C4-2B (cell line): ENCODE results near the gene EFCAB6.

ENCODE experiments used
- H3K27ac ChIP-seq: fragments of 450-650 bp; 2 replicates; pipeline ENCODE4 v1.5.1; 2017
- CTCF ChIP-seq: fragments of 450-650 bp; conservative IDR thresholded peaks from 2 replicates; pipeline ENCODE4 v1.5.1; 2017; ENCODE audit warnings: mild to moderate bottlenecking
- ZFX ChIP-seq: fragments of 450-650 bp; IDR thresholded peaks from 2 replicates; pipeline ENCODE4 v1.6.1; 2017

EFCAB6 gene

GRCh38 chr22:43625242-43625641 is 186.9 kb downstream of the EFCAB6 start:
- TF ChIP-seq ZFX = no peak
- no peak overlapping the region for H3K27ac ChIP-seq

- H3K27ac ChIP-seq = no peak overlapping the region
- TF ChIP-seq ZFX = no peak
- TF ChIP-seq CTCF = no peak
Measured at GRCh38 chr22:43624144-43624998, 187.7 kb downstream of the EFCAB6 start.

- no peak overlapping the region for H3K27ac ChIP-seq
- no peak for TF ChIP-seq CTCF
- TF ChIP-seq ZFX = no peak
Measured at GRCh38 chr22:43622886-43623285, 189.2 kb downstream of the EFCAB6 start.

- TF ChIP-seq ZFX (no peak), CTCF (no peak)
- H3K27ac ChIP-seq = no peak overlapping the region
Measured at GRCh38 chr22:43620197-43620596, 191.9 kb downstream of the EFCAB6 start.

GRCh38 chr22:43618517-43618916 is 193.6 kb downstream of the EFCAB6 start:
- TF ChIP-seq ZFX (no peak), CTCF (no peak)
- no peak overlapping the region for H3K27ac ChIP-seq

GRCh38 chr22:43616645-43617044 is 195.5 kb downstream of the EFCAB6 start:
- TF ChIP-seq ZFX (no peak), CTCF (no peak)

GRCh38 chr22:43600265-43600664 is 211.8 kb downstream of the EFCAB6 start:
- no peak for TF ChIP-seq ZFX
- no peak for TF ChIP-seq CTCF
- H3K27ac ChIP-seq = no peak overlapping the region

More at GRCh38 chr22:43616645-43617044, 195.5 kb downstream of the EFCAB6 start:
- no peak overlapping the region for H3K27ac ChIP-seq

GRCh38 chr22:43592476-43592875 is 219.6 kb downstream of the EFCAB6 start:
- TF ChIP-seq ZFX (no peak), CTCF (peak; percentile 76)
- no peak overlapping the region for H3K27ac ChIP-seq
